Neural cell (in vitro differentiated cells): ENCODE data around the gene EEF1AKMT4.

Source experiments
- EZH2 ChIP-seq: fragments of 200-600, 300-800 bp; shearing (Covaris generic), sonication (generic); IDR thresholded peaks from 2 replicates; pipeline ENCODE4 v1.6.1; 2014; ENCODE audit warnings: antibody characterized with exemption, low read length, borderline replicate concordance, mild to moderate bottlenecking; ENCODE audit not compliant: insufficient read depth, poor library complexity, severe bottlenecking
- POLR2AphosphoS5 ChIP-seq: IDR thresholded peaks from 2 replicates; pipeline ENCODE4 v1.6.1; 2012
- SMC3 ChIP-seq: fragments of 450-650 bp; conservative IDR thresholded peaks from 2 replicates; pipeline ENCODE4 v1.6.1; 2014; ENCODE audit warnings: antibody characterized with exemption, mild to moderate bottlenecking, moderate library complexity; ENCODE audit not compliant: poor library complexity
- TF ChIP-seq, protein P1 (sequence below): fragments of 450-650 bp; IDR thresholded peaks from 2 replicates; pipeline ENCODE4 v1.5.1; 2014; ENCODE audit warnings: antibody characterized with exemption, mild to moderate bottlenecking, moderate library complexity; ENCODE audit not compliant: poor library complexity, severe bottlenecking

DNA sequence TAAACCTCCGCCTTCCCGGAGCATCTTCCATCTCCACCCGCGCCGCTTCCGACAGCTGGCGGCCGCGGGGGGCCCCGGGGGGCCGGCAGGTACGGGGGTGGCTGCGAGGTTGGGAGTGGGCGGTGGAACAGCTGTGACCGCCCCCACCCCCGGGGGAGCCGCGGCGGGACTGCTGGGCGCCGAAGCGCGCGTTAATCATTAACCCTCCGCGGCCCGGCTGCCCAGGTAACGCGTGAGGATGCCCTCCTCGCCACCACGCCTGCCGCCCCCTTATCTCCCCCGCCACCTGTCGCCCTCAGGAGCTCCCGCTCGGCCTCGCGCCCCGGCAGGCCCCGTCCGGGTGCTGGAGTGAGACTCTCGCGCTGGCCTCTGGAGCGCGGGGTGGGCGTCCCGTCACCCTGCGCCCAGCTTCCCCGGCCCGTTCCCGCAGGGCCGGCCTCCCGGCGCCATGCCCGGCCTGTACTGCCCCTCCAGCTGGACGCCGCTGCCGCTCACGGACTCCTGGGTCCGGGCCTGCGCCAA is 19.3 kb upstream of the EEF1AKMT4 start:
- TF ChIP-seq, protein P1, sequence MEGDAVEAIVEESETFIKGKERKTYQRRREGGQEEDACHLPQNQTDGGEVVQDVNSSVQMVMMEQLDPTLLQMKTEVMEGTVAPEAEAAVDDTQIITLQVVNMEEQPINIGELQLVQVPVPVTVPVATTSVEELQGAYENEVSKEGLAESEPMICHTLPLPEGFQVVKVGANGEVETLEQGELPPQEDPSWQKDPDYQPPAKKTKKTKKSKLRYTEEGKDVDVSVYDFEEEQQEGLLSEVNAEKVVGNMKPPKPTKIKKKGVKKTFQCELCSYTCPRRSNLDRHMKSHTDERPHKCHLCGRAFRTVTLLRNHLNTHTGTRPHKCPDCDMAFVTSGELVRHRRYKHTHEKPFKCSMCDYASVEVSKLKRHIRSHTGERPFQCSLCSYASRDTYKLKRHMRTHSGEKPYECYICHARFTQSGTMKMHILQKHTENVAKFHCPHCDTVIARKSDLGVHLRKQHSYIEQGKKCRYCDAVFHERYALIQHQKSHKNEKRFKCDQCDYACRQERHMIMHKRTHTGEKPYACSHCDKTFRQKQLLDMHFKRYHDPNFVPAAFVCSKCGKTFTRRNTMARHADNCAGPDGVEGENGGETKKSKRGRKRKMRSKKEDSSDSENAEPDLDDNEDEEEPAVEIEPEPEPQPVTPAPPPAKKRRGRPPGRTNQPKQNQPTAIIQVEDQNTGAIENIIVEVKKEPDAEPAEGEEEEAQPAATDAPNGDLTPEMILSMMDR, result no peak
- no peak for TF ChIP-seq EZH2
- TF ChIP-seq SMC3, result no peak
- TF ChIP-seq POLR2AphosphoS5, result no peak
